NCI-H2196 (cell line): ENCODE measurements around the gene FGD6.
"Not testable (repeated sequence)": the region's sequence is repeated elsewhere in the genome, so short reads cannot be mapped to it uniquely, and the experiment has no call there.

Source experiments
- DNase-seq: peaks from one replicate; lab custom pipeline; 2025; ENCODE audit not compliant: unreplicated experiment; lab: John Stamatoyannopoulos, UW

The FGD6 gene

DNA sequence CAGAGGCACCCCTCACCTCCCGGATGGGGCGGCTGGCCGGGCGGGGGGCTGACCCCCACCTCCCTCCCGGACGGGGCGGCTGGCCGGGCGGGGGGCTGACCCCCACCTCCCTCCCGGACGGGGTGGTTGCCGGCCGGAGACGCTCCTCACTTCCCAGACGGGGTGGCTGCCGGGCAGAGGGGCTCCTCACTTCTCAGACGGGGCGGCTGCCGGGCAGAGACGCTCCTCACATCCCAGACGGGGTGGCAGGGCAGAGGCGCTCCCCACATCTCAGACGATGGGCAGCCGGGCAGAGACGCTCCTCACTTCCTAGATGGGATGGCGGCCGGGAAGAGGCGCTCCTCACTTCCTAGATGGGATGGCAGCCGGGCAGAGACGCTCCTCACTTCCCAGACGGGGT is 18.4 kb upstream of the FGD6 start:
- DNase-seq, result not testable (repeated sequence)

DNA sequence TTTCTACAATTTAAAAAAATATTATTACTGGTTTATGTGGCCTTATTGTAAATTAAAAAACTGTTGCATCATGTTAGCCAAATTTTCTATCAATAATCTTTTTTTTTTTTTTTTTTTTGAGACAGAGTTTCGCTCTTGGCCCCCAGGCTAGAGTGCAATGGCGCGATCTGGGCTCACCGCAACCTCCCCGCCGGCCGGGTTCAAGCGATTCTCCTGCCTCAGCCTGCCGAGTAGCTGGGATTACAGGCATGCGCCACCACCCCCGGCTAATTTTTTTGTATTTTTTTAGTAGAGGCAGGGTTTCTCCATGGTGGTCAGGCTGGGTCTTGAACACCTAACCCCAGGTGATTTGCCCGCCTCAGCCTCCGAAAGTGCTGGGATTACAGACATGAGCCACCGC is 16.9 kb upstream of the FGD6 start:
- not testable (repeated sequence) for DNase-seq

DNA sequence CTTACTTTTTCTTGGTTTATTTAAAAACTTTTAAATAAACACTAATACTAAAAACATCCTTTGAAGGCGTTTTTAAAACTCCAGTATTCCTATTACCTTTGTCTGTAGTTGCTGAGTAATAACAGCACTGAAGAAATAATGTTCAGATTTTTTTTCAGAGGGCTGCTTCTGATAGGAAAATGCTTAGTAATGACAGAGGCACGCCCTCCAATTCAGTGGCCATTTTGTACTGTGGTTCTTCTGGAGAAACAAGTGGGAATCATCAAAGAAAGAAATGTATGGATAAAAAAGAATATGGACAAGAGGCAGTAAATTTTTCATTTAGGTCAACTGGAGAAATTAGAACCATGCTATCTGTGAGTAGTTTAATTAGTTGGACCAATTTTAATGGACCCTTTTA is 13.9 kb upstream of the FGD6 start:
- no peak for DNase-seq

DNA sequence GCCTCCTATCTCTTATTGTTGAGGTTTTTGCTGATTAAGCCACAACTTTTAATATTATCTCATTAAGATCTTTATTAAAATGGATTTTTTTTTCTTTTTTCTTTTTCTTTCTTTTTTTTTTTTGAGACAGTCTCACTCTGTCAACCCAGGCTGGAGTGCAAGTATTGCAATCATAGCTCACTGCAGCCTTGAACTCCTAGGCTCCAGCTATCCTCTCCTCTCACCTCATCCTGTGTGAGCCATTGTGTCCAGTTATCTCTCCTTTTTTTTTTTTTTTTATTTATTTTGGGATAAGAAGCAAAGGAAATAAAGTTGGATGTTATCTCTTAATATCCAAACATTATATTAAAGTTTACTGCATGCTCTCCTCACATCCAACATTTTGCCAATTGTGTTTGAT is 13.0 kb upstream of the FGD6 start:
- no peak for DNase-seq

DNA sequence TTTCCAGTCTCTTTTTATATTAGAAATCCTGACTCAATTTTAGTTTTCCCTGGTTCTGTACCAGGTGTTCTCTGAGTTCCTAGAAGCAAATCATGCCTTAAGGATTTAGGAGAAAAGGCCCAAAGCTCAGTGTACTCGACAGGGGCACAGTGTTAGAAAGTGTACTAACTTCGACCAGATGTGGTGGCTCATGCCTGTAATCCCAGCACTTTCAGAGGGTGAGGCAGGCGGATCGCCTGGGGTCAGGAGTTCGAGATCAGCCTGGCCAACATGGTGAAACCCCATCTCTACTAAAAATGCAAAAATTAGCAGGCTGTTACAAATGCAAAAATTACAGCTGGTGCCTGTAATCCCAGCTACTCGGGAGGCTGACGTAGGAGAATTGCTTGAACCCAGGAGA is 12.4 kb upstream of the FGD6 start:
- no peak for DNase-seq

DNA sequence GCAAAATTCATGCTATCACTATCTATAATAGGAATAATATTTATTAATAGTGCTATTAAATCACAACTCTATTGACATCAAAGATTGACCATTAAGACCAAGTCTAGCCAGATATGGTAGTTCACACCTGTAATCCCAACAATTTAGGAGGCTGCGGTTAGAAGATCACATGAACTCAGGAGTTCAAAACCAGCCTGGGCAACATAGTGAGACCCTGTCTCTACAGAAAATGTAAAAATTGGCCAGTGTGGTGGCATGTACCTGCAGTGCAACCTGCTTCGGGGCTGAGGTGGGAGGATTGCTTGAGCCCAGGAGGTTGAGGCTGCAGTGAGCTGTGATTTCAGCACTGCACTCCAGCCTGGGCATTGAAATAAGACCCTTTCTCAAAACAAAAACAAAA is 11.3 kb upstream of the FGD6 start:
- DNase-seq, result no peak

DNA sequence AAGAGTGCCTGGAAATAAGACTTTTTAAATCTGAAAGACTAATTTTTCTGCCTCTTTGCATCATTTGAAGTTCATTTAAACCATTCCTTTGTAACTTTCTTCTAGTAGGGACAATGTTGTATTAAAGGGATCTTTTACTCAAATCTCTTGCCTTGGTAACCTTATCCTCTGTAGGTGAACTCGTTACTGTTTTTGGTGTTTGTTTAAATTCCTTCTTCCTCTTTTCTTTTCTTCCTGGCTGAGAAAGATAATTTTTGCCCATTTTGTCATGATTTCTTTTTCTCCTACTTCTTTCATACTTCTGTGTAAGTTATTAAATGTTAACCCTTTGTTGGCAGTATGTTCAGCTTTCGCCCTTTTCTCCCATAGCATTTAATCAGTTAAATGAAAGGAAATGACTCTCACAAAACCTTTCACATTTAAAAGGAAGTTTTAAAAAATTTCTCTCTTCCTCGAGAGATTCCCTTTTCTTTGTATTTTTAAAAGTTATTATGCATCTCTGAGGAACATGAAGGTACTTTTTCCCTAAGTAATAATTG is 10.6 kb upstream of the FGD6 start:
- DNase-seq, result no peak

DNA sequence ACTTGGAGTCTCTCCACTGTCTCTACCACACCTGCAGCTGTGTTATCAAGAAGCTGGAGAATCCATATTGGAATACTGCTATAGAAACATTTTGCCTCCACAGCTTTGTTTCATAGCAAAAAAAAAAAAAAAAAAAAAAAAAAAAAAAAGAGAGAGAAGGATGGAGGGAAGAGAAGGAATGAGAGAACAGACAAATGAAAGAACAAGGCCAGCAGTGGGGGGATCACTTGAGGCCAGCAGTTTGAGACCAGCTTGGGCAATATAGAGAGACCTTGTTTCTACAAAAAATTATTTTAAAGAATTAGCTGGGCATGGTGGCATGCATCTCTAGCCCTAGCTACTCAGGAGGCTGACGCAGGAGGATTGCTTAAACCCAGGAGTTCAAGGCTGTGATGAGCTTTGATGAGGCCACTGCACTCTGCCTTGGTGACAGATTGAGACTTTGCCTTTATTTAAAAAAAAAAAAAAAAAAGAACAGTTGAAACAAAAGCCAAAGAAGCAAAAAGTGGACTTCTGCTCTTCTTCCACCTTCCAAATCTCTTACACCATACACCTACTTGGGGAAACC is 8.5 kb upstream of the FGD6 start:
- no peak for DNase-seq

DNA sequence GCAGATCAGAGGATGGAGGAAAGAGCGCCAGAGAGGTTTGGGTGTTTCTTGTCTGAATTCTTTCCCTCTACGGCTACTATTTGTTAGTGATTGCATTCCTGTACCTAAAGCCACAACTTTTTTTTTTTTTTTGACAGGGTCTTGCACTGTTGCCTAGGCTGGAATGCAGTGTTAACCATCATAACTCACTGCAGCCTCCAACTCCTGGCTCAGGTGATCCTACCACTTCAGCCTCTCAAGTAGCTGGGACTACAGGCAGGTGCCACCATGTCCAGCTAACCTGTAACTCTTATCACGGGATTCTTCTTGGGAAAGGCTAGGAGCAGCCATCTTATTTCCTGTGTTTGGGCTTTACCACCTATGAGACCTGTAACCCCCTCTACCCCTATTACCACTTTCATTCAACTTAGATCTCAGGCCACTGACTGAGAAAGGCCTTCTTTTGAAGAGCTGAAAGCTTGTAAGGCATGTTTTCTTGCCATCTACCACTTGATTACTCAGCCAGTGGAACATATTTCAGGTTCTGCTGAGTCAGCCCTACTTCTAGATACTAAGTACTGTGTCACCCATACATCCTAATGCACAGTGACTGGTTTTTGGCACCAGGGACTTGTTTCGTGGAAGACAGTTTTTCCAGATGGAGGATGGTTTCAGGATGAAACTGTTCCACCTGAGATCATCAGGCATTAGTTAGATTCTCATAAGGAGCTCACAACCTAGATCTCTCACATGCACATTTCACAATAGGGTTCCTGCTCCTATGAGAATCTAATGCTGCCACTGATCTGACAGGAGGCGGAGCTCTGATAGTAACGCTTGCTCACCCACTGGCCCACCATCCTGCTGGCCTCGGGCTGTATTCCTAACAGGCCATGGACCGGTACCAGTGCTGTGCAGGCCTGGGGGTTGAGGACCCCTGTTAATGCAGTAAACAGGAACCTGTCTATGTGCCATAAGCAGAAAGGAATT is 7.2 kb upstream of the FGD6 start:
- DNase-seq, result no peak

DNA sequence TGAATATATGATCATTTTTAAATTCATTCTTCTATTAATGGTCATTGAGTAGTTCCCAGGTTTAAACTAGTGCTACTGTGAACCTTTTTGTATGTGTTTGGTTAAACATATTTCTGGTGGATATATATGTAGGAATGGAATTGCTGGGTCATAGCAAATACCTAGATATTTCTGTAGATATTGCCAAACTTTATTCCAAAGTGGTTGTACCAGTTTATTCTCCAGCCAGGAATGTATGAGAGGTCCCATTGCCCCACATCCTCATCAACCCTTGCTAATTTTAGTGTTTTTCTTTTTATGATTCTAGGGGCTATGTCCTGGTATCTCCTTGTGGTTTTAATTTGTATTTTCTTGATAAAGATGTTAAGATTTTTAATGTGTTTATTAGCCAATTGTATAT is 3.5 kb upstream of the FGD6 start:
- DNase-seq, result no peak

DNA sequence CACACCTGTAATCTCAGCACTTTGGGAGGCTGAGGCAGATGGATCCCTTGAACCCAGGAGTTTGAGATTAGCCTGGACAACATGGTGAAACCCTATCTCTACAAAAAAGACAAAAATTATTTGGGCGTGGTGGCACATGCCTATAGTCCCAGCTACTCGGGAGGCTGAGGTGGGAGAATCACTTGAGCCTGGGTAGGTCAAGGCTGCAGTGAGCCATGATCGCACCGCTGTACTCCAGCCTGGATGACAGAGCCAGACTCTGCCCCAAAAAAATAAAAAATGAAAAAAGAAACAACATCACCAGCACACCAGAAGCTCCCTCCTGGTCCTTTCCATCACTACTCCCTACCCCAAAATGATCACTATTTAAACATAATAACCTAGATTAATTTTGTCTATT is 2.9 kb upstream of the FGD6 start:
- no peak for DNase-seq

DNA sequence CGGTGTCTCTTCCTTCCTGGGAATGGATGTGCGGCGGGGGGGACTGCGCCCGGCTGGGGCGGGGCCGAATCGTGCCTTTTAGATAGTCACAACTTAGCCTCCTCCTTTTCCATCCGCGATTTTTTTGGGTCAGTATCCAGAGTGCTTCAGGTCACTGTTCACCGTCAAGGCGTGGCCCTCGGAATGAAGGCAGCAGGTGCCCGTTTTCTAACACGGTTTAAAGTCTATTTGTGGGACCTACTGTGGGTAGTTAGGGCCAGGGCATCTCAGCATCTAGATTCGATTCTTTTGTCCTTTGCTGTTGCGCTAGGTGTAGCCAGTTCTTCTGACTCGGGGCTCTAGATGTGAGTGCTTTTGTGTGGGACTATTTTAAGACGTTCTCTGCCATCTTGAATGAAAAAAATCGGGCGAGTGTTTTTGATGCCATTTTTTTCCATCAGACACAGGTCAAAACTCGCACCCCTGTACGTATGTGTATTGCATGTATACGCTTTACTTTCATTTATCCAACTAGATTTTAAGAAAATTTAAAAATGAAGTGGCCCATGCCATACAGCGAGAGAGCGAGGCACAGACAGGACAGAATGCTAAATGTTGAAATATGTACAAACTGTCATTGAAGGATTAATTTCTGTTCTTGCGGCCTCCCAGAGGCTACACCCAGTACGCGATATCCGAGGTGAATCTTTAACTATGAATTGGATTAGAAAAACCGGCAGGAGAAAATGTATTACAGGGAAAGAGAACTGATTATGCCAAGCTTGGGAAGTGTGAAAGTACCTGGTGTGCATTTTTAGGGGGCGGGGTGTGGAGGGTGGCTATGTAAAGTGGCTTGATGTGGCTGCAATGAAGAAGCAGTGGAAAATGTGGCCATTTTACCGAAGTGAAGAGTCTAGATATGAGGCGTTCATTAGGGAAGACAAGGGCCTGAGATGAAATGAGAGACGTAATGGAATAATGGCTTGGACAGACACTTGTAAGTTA is 1.2 kb upstream of the FGD6 start:
- DNase-seq, result peak; percentile 51

DNA sequence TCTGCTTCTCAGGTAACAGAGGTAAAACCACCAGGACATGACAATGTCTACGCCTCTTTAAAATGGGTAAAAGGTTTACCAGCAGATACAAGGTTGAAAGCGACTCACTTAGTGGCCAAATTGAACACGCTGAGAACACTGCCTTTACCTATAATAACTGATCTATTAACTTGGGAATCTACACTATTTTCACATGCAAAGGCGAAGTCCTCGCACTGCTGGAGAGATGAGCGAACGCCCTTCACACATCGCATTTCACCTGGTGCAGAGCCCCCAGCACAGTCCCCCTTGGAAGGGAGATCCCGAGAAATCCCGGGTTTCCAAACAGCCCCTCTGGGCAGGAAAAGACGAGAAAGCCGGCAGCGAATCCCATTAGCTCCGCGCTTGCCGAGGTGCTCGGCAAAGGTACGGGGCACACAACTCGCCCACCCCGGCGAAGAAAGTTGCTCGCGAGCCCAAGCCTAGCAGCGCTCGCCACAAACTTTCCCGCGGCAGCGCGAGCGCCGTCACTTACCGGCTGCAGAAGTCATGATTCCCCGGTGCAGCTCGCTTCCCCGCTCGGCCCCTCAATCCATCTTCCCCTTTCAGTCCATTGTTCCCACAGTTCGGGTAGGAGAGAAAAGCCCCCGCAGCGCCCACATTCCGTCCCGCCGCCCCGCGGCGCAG is 423 bp downstream of the FGD6 start:
- DNase-seq, result no peak

DNA sequence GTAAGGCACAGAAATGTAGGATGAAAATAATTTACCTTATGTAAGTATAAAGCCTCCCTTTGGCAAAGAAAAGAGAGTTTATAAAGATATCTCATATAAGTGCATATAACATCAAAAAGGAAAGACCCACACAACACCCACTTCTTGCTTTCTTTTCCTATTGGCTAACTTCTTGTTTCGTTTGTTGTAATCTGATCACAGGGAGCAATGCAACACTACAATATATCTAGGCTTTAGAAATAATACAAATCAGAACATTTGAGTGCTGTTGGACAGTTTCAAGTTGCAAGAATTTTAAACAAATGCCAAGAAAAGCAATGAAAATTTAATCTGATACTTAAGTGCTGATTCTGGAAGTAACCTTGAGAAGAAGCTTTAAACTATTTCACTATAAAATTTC is 1.3 kb downstream of the FGD6 start:
- DNase-seq, result no peak

DNA sequence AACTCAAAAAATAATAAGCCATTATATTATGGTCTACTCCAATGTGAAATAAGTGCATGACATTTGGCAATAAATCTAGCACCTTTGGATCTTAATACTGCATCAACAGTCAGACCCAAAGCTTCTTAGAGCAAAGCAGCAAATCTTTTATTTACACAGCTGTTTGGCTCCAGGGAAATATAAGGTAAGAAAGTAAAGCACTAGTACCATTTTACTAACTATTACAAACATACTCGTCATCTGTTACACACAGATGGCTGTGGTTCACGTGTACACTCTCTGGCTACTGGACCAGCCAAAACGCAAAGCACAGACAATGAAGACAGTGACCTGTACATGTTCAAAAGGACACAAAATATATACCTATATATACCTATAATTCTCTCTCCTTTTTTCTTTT is 2.8 kb downstream of the FGD6 start:
- DNase-seq, result no peak

DNA sequence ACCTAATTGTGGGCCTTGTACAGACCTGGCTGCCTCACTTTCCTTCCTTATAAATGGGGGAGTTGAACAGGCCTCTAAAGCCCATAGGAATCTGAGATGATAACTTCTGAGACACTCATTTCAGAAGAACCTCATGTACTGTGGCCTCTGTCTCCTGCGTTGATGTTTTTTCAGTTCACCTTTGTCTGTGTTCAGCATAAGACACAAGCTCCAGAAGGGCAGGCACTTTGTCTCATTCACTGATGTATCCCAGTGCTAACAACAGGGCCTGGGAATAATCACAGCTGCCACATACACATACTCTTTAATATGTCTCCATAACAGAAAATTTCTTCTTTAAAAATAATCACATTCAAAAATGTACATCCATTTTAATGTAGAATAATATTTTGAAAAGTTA is 3.3 kb downstream of the FGD6 start:
- no peak for DNase-seq

DNA sequence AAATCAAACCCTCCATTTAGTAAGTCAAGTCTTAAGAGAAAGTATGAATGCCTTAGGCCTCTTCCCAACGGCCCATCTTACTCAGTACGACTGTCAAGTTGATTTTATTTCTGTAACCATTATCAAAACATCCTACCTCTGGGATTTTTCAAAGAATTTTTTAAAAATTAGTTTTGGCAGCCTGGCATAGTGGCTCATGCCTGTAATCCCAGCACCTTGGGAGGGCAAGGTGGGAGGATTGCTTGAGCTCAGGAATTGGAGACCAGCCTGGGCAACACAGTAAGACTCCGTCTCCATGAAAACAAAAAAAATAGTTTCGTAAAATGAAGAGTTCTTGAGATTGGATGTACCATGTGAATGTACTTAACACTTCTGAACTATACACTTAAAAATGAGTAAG is 4.1 kb downstream of the FGD6 start:
- DNase-seq, result no peak

DNA sequence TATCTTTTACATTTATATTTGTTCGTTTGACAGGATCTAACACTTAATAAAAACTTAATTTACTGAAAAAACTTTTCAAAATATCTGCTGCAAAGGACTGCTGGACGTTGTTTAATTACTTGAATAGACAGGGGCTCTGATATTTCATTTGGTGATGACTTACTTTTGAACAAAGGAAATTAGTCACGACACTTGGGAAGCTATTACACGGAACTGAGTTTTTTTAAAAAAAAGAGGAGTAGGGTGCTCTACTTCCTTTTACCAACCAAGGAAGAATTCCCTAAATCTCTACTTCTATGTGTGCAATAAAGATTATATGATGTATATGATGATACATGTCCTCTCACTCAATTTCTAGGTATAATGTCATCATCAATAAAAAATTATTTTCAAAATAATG is 4.7 kb downstream of the FGD6 start:
- no peak for DNase-seq

DNA sequence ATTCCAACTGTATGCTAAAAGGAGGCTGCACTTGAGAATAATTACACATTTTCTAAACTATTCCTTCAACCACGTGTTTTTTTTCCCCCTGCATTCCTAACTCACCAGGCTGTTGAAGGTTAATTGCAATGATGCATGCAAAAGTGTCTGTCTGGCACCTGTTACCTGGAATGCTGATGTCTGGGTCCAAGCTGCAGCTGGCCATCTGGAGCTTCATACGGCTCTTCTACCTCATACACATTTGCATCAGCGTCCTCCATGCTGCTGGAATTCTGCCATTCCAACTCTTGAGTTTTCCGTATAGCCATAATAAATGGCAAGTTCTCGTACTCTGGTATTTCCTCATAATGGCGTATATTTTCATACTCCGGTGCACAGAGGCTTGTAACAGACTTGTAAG is 8.6 kb downstream of the FGD6 start:
- DNase-seq, result no peak

DNA sequence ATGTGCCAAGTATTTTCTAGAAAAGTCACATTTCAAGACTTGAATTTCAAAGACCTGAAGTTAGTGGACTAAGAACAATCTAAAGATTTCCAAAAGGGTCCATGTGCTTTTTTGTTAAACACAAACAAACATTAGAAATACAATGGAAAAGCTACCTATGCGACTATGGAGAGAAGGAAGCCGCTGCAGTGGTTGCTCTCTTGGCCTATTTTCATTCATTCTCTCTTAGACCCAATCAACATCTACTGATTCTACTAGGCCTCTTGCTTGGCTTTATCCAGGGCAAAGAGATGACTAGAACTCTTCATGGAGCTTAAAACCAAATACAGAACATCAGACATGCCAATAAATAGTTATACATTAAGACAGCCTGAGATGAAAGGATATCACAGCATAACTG is 9.9 kb downstream of the FGD6 start:
- DNase-seq, result no peak

DNA sequence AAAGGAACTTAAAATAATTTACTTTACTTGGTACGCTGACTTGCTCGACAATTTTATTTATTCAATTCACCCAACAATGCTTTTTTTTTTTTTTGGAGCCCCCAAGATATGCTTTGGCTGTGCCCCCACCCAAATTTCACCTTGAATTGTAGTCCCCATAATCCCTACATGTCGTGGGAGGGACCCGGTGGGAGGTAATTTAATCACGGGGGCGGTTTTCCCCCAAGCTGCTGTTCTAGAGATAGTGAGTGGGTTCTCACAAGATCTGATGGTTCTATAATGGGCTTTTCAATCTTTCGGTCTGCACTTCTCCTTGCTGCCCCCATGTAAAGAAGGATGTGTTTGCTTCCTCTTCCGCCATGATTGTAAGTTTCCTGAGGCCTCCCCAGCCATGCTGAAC is 10.4 kb downstream of the FGD6 start:
- DNase-seq, result no peak
